HG03097 (cell line): ENCODE results near the gene PTPN20.
"Not testable (repeated sequence)": the region's sequence is repeated elsewhere in the genome, so short reads cannot be mapped to it uniquely, and the experiment has no call there.

ENCODE experiments used
- ATAC-seq: cut with Tn5 transposase; IDR thresholded peaks from one replicate; pipeline ENCODE4 v1.9.1; 2021; ENCODE audit not compliant: unreplicated experiment, low FRiP score

The PTPN20 gene, protein sequence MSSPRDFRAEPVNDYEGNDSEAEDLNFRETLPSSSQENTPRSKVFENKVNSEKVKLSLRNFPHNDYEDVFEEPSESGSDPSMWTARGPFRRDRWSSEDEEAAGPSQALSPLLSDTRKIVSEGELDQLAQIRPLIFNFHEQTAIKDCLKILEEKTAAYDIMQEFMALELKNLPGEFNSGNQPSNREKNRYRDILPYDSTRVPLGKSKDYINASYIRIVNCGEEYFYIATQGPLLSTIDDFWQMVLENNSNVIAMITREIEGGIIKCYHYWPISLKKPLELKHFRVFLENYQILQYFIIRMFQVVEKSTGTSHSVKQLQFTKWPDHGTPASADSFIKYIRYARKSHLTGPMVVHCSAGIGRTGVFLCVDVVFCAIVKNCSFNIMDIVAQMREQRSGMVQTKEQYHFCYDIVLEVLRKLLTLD

DNA sequence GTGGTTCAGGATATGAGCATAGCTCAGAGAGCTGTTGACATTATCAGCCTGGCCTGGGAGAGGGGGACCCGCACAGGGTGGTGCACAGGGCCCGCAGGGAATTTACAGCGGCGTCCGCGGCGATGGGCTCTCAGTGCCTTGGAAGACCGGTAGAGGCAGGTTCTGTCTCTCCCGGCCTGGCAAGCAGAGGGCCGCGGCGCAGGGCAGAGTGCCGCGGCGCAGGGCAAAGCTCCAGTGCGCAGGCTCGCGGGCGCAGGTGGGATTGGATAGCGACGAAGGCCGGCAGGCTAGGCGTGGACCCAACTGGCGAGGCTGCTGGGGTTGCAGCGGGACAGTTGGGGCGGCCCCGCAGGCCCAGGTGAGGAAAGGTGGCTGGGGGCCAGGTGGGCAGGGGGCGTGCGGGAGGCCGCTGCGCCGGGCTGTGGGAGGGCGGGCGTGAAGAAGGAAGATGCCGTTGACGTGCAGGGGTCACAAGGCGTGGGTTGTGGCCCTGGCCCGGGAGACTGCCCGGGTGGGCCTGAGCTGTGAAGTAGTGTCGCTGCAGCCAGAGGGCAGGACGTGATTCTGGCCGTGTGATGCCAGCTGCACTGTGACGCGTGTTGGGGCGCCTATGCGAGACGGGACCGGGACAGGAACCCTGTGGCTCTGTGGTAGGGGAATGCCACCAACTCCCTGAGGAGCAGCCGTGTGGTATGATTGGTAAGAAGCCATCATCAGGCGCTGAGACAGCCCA lies at the start of gene PTPN20:
Gene PTPN20 (plus strand): TSS at position 285 of the 733 bp plus-strand sequence. CDS start 21,072 bp downstream, outside the sequence.
- peak; percentile 71 for ATAC-seq

DNA sequence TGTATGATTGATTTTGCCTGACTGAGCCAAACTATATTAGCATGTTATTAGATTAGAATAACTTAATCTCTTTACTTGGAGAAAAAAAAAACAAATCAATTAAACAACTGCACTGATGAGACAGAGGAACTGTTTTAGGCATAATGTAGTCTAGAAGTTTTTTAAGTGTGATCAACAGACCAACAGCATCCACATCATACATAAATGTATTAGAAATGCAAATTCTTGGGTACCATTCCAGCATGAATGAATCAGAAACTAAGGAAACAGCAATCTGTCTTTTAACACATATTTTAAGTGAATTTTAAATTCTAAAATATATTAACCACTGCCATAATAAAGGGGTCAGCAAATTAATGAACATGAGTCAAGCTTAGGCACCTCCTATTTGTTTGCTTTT lies 41.5 kb upstream of the PTPN20 start:
- not testable (repeated sequence) for ATAC-seq

DNA sequence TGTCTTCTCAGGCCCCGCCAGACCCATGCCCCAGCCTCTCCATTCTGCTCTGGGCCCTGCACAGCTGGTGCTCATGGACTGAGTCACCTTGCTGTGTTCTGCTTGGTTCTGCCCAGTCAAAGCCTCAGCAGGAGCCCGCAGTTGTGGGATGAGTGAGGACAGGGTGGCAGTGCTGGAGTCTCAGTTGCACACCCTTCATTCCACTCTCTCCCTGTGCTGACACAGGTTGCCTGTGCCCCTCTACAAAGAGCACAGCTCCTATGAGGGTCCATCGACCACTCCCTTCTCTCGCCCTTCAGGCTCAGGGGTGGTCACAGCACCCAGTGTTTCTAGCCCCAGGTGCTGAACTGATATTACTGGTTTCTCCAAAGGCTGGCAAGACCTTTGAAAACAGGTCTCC lies 39.6 kb upstream of the PTPN20 start:
- ATAC-seq: not testable (repeated sequence)

DNA sequence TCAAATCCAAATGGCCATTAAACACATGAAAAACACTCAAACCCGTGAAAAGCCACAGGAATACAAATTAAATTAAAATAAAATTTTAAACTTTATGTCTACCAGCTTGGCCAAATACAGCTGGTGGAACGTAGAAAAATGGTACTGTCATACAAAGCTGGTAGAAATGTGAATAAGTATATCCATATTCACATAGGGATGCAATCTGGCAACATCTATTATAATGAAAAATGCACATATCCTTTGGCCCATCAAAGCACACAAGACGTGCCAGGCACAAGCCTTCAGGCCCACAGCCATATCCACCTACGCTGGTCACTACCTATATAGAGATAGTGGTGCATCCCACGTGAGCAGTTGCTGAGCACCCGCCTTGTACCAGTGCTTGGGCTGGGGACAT lies 35.9 kb upstream of the PTPN20 start:
- ATAC-seq: not testable (repeated sequence)

DNA sequence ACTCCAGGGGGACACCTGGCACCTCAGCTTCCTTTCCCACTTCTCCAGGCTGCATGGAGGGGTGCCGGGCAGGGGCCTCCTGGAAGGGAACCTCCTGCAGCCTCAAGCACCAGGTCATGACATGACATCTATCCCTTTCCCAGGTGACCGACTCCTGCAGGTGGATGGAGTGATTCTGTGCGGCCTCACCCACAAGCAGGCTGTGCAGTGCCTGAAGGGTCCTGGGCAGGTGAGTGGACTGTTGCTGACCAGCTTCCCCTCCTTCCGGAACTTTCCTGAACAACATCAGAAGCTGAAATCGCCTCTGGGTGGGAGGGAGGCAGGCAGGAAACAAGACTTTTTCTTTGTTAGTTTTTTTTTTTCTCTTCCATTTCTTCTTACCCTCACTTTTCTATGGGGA lies 34.5 kb upstream of the PTPN20 start:
- ATAC-seq: not testable (repeated sequence)

DNA sequence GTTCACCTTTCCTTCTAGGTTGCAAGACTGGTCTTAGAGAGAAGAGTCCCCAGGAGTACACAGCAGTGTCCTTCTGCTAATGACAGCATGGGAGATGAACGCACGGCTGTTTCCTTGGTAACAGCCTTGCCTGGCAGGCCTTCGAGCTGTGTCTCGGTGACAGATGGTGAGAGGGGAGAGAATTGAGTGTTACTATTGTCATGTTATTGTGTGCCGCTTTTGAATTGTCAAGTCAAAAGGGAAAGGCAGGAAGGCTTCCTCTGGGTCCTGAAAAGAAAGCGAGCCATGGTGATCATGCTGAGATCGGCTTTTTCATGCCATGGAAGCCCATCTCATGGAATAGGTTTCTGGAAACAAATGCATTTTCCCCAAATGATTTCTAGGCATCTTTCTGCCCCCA lies 32.5 kb upstream of the PTPN20 start:
- ATAC-seq: not testable (repeated sequence)

DNA sequence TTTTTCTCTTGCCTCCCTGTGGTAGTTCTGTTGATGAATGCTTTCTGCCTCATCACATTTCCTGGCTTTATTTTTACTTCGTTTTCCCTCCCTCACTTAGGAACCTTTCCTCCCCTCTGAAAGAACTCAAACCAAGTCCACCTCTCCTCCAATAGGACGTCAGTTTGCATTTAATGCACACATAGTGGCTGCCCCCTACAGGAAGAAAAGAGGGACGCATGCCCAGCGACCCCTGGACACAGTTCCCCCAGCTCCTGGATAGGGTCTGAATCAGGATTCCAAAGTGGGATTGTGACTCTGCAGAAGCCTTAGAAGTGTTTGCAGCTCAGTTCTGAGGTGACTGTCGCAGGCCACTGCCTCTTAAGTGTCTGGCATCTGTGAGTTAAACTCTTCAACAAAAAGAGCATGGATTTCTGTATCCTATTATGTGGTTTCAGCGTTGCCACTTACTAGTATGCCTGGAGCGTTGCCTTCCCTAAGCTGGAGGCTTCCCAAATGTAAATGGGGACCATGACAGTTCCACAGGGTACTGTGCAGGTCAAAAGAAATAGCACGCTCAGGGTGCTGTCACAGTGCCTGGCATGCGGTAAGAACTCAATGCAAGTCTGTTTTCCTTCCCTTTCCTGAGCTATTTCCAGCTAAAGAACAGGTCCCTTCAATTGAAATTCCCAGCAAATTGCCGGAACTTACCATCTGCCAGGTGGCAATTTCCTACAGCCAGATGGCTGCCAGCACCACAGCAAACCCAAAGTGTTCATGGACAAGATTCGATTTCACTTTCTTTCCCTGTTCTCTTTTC lies 20.2 kb upstream of the PTPN20 start:
- not testable (repeated sequence) for ATAC-seq

DNA sequence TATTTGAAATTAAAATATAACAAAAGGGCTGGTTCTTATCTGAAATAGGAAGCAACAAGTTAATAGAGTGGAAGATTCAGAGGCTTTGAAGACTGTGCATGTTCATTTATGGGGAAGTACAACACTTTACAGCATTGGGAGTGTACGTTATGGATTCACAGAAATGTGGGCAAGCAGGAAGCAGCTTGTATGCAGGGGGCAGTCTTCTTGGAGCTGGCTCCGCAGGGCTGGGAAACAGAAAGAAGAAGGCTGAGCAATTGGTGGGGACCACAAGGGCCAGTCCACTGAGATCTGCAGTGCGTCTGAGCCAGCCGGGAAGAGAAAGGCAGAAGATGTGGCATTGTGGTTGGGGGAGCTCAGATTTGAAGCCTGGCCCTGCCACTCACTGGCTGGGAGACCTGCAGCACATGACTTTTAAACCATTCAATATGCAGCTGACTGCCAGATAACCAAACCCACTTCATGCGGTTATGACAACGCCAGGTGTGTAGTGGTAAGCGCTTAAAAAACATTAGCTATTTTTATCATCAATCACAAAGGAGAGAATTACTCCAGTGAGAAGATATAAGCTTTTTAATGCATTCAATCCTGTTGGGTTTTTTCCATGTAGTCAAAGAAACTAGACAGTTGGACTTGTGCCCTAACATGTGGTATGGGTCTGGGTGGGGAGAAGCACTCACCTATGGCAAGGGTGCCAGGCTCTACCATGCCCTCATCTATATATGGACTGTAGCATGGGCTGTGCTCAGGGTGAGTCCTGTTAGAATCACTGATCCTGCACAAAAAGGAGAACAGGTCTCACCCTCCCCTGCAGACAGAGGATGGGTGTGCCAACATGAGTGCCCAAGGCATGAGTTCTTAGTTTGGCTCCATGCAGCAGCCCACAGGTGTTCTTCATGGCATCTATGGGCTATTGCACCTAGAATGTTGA lies 14.2 kb upstream of the PTPN20 start:
- not testable (repeated sequence) for ATAC-seq

DNA sequence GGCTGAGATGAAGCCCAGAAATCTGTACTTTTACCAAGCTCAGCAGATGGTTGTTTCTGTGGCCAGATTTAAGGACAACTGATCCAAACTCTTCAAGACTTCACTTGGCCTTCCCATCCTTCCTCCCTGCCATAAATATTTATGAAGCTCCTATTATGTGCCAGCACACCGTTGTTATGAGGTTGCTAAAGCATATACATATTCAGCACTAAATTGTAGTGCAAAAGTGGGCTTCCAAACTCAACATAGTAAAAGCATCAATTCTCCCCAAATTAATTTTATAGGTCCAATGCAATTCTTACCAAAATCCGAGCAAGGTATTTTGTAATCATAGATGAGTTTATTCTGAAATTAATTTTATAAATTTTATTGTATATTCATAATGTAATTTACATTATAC lies 10.0 kb upstream of the PTPN20 start:
- ATAC-seq: not testable (repeated sequence)

DNA sequence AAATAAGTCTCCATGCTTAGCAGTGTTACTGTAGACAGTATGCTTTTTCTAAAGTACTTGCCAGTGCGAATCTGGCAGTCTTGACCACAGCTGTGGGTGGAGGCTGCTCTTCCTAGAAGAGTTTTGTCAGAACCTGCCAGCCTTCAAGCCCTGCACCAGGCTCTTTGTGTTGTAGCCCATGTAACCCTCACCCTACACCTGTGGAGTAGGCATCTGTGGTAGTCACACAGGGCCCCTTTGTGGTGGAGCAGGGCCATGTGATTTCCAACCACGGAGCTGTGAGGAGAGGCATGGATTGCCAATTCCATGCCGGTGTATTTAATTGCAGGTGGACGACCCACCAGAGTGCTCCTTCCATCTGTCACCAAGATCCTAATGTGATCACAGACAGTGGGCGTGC lies 7.4 kb upstream of the PTPN20 start:
- ATAC-seq: not testable (repeated sequence)

DNA sequence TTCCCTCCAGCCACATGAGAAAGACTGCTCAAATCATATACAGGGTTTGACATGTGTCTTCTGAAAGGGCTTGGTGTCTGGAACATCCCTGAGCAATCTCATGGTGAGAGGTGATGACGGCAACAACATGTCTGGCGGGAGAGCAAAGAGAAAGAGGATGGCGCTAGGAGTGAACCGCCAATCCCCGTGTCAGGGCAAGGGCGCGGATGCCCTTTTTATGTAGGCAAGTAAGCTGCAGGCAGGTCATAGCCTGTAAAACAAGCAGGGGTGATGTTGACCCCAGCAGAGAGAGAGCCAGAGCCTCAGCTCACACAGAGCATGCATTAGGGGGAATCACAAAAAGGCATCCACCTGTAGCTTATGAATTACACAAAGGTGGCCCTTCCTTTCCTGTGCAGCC lies 4.9 kb upstream of the PTPN20 start:
- not testable (repeated sequence) for ATAC-seq

DNA sequence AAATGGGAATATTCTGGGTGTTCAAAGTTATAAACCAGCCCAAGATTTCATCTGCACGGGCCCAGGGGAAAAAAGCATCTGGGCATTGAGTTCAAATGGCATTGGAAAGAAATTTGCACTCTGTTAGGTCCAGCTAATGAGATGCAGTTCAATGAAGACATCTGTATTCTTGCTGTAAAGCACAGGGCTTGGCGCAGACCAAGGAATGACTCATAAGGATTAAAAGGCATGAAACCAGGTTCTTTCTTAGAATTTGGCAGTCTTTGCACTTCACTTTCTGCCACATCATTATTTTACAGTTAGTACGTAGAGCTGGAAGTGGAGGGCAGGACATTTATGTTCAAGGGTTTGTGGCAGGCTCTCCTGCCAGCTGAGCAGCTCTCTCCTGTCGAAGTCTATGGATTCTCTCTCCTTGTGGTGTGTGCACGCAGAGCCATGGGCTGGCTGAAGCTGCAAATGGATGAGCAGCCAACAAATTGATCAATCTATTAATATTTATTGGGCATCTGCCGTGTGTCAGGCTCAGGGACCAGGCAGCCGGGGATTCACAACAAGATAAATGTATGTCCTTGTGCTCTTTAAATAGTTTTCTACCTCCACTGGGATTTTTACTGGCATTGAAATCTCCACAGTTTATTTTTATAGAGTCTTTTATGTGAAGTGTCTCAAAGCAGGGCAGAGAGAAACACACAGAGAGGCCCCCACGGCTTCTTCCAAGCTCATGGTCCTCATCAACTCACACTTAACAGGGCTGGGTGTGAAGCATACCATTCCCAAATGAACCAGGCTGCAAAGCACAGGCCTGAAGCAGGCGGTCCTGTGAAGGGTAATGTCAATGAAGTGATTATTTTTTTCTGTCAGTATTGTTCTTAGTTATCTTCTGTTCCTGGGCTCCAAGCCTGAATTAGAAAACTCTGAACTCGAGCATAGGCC lies 3.8 kb upstream of the PTPN20 start:
- not testable (repeated sequence) for ATAC-seq

DNA sequence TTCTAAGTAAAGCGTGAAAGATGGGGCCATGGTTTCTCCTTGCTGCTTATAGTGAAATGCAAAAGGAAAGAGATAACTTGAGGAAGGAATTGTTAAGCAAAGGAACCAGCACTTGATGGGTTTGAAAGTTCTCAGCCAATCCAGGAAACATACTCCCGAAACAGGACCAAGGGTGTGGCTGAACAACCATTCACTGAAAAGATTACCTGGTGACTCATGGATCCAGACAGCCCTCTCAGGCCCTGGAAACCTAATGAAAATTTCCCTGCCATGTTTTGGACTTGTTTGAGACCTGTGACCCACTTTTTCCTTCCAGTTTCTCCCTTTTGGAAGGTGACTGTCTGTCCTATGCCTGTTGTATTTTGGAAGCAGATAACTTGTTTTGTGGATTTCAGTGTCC lies 11.3 kb downstream of the PTPN20 start:
- not testable (repeated sequence) for ATAC-seq

DNA sequence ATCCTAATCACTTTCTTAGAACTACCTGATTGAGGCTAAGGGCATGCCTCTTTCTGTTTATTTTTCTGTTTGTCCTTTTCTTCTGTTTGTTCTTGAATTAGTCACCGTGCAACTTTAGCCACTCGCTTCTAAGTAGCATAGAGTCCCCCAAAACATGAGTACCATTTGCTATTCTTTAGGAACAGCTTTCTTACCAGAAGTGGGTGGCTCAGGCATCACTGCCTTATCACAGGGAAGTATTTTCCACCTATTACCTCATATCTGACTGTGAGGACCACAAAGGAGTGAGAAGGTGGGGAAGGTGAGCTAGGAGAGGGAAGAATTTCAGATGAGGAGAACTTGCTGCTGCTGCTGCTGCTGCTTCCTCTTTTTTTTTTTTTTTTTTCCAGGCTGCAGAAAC lies 13.9 kb downstream of the PTPN20 start:
- ATAC-seq: not testable (repeated sequence)

DNA sequence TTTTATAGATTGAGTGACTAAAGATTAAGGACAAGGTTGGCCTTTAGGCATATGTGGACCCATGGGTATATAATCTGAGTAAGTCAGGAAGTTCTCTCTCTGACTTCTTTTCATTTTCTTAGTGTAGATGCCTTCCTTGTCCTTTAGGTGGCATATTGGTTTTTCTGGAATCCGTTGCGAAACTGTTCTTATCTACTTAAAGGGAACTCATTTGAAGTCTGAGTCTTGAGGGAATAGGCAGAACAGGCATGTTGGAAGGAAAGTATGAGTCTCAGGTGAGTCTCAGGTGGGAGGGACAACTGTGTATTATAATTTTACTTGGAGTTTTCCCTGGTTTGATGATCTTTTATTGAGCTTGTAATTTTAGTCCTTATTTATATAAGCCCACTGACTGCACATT lies 14.6 kb downstream of the PTPN20 start:
- ATAC-seq: not testable (repeated sequence)

DNA sequence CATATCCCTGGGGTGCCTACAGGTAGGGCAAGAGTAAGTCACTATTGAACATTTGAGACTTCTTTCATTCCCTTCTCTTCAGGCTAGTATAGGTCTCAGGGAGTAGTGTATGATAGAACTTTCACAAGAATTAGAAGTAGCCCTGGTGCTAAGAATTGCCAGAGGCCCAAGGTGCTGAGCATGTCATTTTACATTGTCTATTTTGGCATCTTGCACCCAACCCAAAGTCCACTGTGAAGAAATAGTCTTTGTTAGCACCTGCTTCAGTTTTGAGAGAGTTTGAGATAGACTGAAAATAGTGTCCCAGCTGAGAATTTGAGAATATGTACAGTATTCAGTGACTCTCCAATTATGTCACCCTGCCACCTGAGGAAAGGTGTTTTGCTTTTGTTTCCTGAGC lies 17.6 kb downstream of the PTPN20 start:
- not testable (repeated sequence) for ATAC-seq

DNA sequence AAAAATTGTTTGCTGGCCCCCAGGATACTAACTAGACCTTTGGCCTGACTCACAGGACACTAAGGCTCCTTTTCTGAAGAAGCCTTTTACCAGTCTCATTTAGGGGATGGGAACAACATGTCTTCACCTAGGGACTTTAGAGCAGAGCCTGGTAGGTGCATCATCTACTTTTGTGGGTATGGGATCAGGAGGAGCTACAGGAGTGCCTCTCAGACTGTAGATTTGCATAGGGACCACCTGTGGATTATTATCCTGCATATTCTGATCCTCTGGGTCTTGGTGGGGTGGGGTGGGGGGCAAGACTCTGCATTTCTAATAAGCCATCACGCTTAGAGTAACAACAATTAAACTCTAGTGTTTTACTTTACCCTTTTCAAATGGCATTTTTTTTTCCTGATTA lies 21.2 kb downstream of the PTPN20 start:
- not testable (repeated sequence) for ATAC-seq

DNA sequence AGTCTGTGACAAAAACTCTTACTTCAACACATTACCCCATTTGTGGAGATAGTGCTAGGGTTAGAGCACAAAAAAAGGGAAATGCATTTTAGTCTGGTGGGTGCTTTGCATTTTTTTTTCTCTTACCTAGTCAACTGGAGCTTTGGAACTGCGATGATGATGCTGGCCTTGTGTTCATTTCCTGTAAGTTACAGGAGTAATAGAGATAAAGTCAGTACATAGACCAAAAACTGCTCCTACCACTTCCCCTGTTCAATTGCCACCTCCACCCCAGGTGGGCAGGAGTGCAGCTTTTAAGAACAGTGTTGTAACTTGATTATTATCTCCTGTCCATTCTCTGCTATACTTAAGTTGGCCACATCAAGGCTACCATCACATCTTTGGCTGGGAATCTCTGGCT lies 29.9 kb downstream of the PTPN20 start:
- not testable (repeated sequence) for ATAC-seq
